Fibroblast of mammary gland (primary cell): ENCODE data around the gene DBX1.

Source experiments
- DNase-seq: peaks from one replicate; pipeline ENCODE4 v3.0.0-alpha.2; 2010; ENCODE audit warnings: low read depth
- H3K4me3 ChIP-seq: 2 replicates; pipeline ENCODE4 v1.5.1; 2011; ENCODE audit warnings: low read depth, mild to moderate bottlenecking, low read length, moderate library complexity; ENCODE audit not compliant: control insufficient read depth
- TF ChIP-seq, protein P1 (sequence below): conservative IDR thresholded peaks from 2 replicates; pipeline ENCODE4 v1.5.1; 2011; ENCODE audit warnings: low read depth, low read length, inconsistent platforms; ENCODE audit not compliant: control insufficient read depth, insufficient read depth

Gene DBX1, protein sequence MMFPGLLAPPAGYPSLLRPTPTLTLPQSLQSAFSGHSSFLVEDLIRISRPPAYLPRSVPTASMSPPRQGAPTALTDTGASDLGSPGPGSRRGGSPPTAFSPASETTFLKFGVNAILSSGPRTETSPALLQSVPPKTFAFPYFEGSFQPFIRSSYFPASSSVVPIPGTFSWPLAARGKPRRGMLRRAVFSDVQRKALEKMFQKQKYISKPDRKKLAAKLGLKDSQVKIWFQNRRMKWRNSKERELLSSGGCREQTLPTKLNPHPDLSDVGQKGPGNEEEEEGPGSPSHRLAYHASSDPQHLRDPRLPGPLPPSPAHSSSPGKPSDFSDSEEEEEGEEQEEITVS

DNA sequence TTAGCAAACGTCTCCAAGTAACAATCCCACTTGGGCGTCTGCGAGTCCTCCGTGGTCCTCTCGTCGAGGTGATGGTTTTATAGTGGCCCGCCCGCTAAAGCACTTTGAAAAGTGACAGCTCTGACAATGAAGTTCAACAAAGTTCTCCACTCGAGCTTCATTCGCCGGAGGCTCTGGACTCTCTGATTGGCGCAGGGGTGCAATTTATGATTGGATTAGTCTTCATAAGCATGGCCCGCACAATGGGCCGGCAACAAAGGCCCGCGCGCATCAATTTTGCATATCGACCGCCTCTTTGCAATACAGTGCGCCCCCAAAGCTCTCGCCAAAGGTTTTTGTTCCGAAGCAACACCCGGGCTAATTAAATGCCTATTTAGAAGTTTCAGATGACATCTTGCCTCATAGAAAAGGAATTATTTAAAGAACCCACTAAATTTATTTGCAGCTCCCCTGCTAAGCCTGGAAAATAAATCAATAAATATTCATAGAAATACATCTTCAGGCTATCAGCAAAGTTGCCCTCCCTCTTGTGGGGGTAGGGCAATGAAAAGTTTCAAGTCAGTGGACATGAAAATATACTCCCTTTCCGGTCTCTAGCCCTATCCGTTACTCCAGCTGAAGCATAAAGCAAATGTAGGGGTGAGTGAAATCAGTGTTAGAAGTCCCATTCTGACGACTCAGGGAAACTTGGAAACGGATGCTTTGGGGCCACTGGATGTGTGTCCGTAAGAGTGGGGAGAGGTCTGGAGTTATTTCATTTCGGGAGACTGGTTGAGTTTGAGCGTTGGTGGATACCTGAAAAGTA is at the start of gene DBX1:
Gene DBX1 (minus strand): TSS at position 51 of the 805 bp plus-strand sequence. CDS start 151 bp downstream, outside the sequence.
- DNase-seq, result no peak
- no peak within 1 kb of the TSS for H3K4me3 ChIP-seq
- TF ChIP-seq, protein P1, sequence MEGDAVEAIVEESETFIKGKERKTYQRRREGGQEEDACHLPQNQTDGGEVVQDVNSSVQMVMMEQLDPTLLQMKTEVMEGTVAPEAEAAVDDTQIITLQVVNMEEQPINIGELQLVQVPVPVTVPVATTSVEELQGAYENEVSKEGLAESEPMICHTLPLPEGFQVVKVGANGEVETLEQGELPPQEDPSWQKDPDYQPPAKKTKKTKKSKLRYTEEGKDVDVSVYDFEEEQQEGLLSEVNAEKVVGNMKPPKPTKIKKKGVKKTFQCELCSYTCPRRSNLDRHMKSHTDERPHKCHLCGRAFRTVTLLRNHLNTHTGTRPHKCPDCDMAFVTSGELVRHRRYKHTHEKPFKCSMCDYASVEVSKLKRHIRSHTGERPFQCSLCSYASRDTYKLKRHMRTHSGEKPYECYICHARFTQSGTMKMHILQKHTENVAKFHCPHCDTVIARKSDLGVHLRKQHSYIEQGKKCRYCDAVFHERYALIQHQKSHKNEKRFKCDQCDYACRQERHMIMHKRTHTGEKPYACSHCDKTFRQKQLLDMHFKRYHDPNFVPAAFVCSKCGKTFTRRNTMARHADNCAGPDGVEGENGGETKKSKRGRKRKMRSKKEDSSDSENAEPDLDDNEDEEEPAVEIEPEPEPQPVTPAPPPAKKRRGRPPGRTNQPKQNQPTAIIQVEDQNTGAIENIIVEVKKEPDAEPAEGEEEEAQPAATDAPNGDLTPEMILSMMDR, result no peak

DNA sequence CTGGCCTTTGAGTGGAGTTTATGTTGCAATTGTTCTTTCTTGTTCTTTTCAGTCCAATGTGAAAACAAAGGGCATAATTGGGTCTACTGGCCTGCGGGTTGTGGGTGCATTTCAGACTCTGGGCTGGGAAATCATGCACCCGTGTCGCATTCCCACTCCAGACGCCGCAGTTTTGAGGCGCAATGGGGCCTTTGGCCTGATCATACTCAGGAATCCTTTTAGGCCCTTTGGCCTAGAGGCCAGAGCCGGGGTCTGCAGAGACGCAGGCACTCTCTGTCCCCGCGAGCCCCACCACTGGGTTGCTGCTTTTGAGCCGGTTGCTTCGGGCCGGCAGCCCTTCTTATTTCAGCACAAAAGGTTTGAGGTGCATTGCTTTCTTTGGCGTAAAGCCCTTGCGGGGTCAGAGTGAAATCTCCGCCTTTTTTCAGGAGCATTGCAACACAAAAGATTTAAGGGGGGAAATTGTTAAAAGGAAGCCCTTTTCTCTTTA is 48.4 kb upstream of the DBX1 start:
- TF ChIP-seq, protein P1, result no peak
- no peak for DNase-seq
- H3K4me3 ChIP-seq, result no peak overlapping the region

DNA sequence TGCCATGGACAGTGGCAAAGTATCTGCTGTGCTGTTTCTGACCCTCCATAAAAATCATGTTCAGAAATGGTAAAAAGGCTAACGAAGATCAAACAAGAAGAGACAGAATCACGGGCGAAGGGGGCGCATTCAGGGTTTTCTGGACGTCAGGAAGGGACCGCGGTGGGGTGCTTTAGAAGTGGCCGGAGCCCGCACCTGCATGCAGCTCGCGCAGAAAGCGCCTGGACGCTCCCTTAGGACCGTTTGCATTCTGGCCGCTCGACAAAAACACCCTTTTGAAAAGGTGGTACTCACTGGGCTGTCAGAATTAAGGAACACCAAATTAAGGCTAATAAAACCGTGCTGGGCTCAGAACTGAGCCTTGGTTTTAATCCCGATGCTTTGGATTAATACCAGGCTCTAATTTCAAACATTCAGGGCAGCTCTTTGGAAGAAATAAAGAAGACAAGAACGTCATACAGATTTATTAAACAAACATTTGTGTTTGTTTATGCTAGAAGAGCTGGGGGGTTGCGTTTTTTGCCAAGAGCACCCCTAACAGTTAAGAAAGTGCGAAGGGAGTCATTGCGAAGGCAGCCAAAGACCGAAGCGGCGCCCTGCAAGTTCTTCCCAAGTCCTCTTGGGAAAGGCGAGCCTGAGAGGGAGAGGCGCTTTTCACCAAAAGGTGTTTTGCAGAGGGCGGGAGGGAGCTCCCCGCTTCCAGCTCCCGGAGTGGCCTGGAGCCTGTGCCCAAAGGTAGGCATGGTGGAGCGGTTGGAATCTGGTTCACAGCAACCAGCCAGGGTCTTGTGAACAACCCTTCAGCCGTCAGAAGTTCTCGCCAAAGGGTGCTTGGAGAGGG is 47.7 kb upstream of the DBX1 start:
- H3K4me3 ChIP-seq, result no peak overlapping the region
- no peak for DNase-seq
- TF ChIP-seq, protein P1, result no peak

DNA sequence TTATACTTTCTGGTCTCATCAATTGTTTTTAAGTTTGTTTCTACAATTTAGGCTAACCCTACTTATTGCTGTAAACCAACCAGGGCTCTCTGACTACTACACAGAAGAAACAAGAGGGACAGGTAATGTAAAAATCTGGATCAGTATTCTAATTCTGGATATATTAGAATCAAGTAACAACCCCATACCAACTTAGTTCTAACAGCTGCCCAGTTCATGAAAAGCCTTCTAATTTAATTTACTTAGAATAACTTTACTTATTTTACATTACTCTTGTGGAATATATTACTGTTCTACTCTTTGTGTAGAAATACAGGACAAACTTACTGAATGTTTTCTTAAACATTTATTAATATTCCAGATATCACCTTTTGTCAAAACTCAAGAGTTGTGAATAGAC is 45.5 kb upstream of the DBX1 start:
- TF ChIP-seq, protein P1, result no peak
- DNase-seq, result no peak
- H3K4me3 ChIP-seq, result no peak overlapping the region

DNA sequence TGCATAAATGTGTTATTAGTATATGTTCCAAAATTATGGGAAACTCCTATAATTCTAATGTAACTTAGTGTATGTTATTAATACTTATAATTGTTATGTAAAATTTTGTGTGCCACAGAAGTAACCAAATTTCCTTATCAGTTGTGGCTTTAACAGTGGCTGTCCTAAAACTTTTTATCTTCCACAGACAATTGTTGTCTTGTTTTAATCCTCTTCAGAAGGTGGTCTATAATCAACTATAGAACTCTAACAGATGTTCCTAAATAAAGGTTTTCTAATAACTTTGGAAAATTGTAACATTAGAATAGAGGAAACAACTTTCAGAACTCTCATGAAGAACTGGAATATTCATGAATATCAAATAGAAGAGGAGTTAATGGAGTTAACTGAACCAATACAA is 44.4 kb upstream of the DBX1 start:
- DNase-seq, result no peak
- TF ChIP-seq, protein P1, result no peak
- H3K4me3 ChIP-seq, result no peak overlapping the region

DNA sequence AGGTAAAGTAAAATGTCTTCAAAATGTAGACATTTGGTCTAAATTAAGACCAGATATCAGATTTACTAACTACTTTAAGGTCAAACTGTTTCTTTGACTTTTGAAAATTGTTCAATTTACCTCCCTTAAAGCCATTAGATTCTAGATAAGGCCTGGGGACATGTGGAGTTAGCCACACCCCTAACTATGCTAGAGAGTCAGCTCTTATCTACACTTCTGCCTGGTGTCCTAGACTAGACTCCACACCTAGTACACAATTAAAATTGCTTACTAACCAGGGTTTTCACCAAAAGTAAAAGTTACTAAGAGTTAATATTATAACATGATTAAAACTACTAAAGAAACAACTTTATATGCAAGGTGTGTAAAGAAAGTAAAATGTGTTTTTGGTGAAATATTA is 43.6 kb upstream of the DBX1 start:
- DNase-seq, result no peak
- no peak overlapping the region for H3K4me3 ChIP-seq
- TF ChIP-seq, protein P1, result no peak
